Choroid plexus epithelial cell (primary cell): ENCODE measurements around the gene RYR2.

Source experiments
- DNase-seq: peaks from one replicate; pipeline ENCODE4 v3.0.0-alpha.2; 2010; ENCODE audit warnings: low read depth
- H3K4me3 ChIP-seq: 2 replicates; pipeline ENCODE4 v1.5.1; 2011; ENCODE audit warnings: low read depth, mild to moderate bottlenecking, control low read depth, low read length, moderate library complexity
- TF ChIP-seq, protein P1 (sequence below): conservative IDR thresholded peaks from 2 replicates; pipeline ENCODE4 v1.5.1; 2011; ENCODE audit warnings: low read depth, mild to moderate bottlenecking, control low read depth, inconsistent platforms, low read length, moderate library complexity

The RYR2 gene

DNA sequence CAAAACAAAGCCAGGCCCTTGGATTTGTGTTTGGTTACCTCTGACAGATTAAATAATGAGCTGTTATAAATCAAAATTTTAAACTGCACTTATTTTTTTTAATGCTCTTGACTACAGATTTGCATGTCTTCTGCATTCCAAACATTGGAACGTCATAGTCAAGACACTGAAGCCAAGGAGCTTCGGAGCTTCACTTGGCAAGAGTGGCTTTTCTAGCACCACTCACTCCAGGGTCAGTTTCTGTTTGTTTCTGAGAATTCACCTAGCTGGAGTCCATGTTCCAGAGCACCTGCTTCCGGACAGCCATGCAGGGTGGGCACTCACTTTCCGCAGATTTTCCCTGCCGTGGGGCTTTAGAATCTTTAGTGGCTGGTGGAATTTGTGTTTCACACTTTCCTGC, 645.8 kb downstream of the RYR2 start:
- TF ChIP-seq, protein P1, sequence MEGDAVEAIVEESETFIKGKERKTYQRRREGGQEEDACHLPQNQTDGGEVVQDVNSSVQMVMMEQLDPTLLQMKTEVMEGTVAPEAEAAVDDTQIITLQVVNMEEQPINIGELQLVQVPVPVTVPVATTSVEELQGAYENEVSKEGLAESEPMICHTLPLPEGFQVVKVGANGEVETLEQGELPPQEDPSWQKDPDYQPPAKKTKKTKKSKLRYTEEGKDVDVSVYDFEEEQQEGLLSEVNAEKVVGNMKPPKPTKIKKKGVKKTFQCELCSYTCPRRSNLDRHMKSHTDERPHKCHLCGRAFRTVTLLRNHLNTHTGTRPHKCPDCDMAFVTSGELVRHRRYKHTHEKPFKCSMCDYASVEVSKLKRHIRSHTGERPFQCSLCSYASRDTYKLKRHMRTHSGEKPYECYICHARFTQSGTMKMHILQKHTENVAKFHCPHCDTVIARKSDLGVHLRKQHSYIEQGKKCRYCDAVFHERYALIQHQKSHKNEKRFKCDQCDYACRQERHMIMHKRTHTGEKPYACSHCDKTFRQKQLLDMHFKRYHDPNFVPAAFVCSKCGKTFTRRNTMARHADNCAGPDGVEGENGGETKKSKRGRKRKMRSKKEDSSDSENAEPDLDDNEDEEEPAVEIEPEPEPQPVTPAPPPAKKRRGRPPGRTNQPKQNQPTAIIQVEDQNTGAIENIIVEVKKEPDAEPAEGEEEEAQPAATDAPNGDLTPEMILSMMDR, result no peak
- no peak overlapping the region for H3K4me3 ChIP-seq

DNA sequence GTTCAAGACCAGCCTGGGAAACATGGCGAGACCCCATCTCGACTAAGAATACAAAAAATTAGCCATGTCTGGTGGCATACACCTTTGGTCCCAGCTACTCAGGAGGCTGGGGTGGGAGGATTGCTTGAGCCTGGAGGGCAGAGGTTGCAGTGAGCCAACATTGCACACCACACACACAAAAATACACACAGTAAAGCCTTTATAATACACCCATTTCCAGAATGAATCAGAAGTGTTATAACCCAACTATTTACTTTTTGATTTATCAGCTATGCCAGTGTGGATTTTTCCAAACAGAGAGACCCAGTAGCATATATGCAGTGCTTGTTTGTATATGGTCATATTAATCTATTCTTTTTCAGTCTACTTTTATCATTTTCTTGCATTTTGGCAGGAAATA, 648.7 kb downstream of the RYR2 start:
- TF ChIP-seq, protein P1, result no peak
- no peak overlapping the region for H3K4me3 ChIP-seq
- no peak for DNase-seq

More for the DNA sequence above, 645.8 kb downstream of the RYR2 start:
- no peak for DNase-seq

DNA sequence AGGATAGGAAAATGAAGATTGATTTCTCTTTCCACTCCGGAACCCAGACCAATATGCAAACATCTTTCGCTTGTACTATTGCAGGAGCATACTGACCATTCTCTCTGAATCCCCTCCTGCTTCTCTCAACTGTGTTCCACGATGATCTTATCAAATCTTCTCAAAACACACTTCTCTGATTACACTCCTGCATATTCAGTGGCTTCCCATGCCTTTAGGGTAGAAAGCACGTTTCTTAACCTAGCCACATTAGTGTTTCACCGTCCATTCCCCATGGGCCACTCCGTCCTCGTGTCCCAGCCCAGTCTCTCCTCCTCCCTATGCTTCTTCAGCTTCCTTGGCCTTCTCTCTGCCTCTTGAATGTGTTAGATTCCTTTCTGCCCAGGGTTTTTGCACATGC, 650.3 kb downstream of the RYR2 start:
- no peak overlapping the region for H3K4me3 ChIP-seq
- no peak for DNase-seq
- TF ChIP-seq, protein P1, result no peak

DNA sequence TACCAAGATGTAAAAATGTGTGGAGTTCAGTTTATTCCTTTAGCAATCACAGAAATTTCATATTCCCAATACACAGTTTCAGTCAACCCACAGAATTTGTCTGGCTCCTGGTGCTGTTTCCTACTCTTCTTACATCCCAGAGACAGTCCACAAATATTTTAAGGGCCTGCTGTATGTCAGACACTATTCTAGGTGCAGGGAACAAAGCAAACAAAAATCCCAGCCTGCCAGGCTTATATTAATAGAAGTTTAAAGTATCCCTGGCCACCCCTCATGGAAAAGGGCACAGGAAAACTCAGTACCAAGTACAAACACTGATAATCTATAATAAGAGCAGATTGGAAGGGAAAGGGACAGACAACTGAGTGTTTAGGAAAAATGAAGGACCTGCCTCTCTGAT, 653.9 kb downstream of the RYR2 start:
- TF ChIP-seq, protein P1, result no peak
- H3K4me3 ChIP-seq, result no peak overlapping the region
- DNase-seq, result no peak

DNA sequence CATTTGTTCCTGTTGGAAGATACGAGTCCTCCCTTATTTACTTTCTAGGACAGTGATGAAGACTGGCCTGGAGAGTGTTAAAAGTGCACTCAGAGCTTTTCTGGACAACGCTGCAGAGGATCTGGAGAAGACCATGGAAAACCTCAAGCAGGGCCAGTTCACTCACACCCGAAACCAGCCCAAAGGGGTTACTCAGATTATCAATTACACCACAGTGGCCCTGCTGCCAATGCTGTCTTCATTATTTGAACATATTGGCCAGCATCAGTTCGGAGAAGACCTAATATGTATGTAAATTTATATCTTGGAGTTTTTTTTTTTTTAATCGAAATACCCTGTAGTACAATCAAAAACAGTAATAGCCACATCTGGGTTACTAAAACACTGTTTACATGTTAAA, 658.2 kb downstream of the RYR2 start:
- H3K4me3 ChIP-seq, result no peak overlapping the region
- TF ChIP-seq, protein P1, result no peak
- DNase-seq, result no peak

DNA sequence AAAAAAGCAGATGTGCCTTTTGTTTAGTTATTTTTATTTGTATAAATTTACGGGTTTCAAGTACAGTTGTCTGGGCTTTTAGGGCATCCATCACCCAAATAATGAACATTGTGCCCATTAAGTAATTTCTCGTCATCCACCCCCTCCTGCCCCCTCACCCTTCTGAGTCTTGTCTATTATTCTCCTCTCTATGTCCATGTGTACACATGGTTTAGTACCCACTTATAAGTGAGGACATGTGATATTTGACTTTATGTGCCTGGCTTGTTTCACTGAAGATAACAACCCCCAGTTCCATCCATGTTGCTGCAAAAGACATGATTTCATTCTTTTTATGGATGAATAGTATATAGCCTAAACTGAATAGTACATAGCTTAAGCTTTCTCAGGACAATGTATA, 659.5 kb downstream of the RYR2 start:
- TF ChIP-seq, protein P1, result no peak
- H3K4me3 ChIP-seq, result no peak overlapping the region
- no peak for DNase-seq

DNA sequence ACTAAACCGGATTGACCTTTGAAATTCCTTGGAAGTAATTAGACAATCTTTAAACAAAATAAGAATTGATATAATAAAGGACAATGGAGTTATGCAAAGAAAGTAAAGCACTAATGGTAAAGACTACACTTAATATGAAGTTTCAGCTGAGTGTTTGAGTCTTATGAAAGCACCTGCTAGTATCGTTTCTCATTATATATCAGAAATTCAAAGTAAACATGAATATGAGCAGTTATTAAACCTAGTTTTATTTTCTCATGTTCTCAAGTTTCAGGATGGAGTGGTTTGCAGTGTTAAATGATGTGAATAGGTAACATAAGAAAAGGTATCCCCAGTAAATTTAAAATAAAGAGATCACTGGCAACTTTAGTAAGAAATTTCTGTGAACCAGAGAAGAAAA, 660.2 kb downstream of the RYR2 start:
- no peak overlapping the region for H3K4me3 ChIP-seq
- DNase-seq, result no peak
- TF ChIP-seq, protein P1, result no peak
